ENCODE measurements around the gene AKAP13. TPM values are rescaled to one million over a fixed set of nuclear protein-coding genes. Genes with fewer than 3 reads are reported as not detected.

The AKAP13 gene
- polyA plus RNA-seq, 1 experiment = 15.5 TPM

DNA sequence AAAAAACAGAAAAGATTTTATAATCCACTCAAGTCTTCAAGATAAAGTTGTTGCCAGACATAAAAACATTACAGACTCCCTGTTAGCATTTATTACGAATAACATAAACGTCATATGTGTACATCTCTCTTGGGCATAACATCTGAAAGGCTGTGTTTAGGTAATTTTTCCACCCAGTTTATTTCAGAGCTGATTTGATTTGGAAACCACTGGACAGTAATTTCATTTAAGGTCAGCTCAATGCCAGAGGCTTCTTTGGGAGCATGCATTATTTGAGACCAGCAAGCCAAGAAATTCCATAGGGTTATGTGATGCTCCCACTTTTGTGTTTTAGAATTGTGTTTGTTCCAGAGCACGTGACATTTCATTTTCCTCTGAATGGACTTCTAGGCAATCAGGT is 196.0 kb downstream of the AKAP13 start:
- no peak overlapping the region for H3K4me3 ChIP-seq (ENCODE audit: low read depth, low read length)
- ChIA-PET CTCF (interaction anchor here (1.1 kb wide), 1 partner anchor 18 kb away, joined by 4 read pairs; no protein-coding TSS in a partner anchor), POLR2A (no interaction called here)
- no peaks in the 10 kb centered on the region for H3K9me3 ChIP-seq (ENCODE audit: control insufficient read depth, insufficient read depth, low read length)
- TF ChIP-seq, protein P1, sequence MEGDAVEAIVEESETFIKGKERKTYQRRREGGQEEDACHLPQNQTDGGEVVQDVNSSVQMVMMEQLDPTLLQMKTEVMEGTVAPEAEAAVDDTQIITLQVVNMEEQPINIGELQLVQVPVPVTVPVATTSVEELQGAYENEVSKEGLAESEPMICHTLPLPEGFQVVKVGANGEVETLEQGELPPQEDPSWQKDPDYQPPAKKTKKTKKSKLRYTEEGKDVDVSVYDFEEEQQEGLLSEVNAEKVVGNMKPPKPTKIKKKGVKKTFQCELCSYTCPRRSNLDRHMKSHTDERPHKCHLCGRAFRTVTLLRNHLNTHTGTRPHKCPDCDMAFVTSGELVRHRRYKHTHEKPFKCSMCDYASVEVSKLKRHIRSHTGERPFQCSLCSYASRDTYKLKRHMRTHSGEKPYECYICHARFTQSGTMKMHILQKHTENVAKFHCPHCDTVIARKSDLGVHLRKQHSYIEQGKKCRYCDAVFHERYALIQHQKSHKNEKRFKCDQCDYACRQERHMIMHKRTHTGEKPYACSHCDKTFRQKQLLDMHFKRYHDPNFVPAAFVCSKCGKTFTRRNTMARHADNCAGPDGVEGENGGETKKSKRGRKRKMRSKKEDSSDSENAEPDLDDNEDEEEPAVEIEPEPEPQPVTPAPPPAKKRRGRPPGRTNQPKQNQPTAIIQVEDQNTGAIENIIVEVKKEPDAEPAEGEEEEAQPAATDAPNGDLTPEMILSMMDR (IDR thresholded peaks at IDR 0.05; ENCODE audit: low read depth, low read length) = no peak
- no peak overlapping the region for H3K27ac ChIP-seq (ENCODE audit: low read depth, low read length)
- no peak for DNase-seq (ENCODE audit: low read depth, low spot score)
- H3K27me3 ChIP-seq (ENCODE audit: control insufficient read depth, insufficient read depth, low read length) = no peaks in the 10 kb centered on the region

DNA sequence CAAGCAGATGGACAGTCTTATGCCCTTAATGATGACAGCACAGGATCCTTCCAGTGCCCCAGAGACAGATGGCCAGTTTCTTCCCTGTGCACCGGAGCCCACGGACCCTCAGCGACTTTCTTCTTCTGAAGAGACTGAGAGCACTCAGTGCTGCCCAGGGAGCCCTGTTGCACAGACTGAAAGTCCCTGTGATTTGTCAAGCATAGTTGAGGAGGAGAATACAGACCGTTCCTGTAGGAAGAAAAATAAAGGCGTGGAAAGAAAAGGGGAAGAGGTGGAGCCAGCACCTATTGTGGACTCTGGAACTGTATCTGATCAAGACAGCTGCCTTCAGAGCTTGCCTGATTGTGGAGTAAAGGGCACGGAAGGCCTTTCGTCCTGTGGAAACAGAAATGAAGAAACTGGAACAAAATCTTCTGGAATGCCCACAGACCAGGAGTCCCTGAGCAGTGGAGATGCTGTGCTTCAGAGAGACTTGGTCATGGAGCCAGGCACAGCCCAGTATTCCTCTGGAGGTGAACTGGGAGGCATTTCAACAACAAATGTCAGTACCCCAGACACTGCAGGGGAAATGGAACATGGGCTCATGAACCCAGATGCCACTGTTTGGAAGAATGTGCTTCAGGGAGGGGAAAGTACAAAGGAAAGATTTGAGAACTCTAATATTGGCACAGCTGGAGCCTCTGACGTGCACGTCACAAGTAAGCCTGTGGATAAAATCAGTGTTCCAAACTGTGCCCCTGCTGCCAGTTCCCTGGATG is 198.7 kb downstream of the AKAP13 start:
- no peak overlapping the region for H3K4me3 ChIP-seq (ENCODE audit: low read depth, low read length)
- TF ChIP-seq, protein P1 (IDR thresholded peaks at IDR 0.05; ENCODE audit: low read depth, low read length) = no peak
- H3K27ac ChIP-seq (ENCODE audit: low read depth, low read length) = no peak overlapping the region
- DNase-seq (ENCODE audit: low read depth, low spot score) = no peak
- no peaks in the 10 kb centered on the region for H3K9me3 ChIP-seq (ENCODE audit: control insufficient read depth, insufficient read depth, low read length)
- H3K27me3 ChIP-seq (ENCODE audit: control insufficient read depth, insufficient read depth, low read length) = no peaks in the 10 kb centered on the region
- CTCF ChIA-PET = no interaction called here
- POLR2A ChIA-PET = no interaction called here

DNA sequence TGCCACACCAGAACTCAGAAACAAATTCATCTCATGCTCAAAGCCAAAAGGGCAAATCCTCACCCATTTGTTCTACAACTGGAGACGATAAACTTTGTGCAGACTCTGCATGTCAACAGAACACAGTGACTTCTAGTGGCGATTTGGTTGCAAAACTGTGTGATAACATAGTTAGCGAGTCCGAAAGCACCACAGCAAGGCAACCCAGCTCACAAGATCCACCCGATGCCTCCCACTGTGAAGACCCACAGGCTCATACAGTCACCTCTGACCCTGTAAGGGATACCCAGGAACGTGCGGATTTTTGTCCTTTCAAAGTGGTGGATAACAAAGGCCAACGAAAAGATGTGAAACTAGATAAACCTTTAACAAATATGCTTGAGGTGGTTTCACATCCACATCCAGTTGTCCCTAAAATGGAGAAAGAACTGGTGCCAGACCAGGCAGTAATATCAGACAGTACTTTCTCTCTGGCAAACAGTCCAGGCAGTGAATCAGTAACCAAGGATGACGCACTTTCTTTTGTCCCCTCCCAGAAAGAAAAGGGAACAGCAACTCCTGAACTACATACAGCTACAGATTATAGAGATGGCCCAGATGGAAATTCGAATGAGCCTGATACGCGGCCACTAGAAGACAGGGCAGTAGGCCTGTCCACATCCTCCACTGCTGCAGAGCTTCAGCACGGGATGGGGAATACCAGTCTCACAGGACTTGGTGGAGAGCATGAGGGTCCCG is 199.7 kb downstream of the AKAP13 start:
- Histone ChIP-seq H3K9me3 (ENCODE audit: control insufficient read depth, insufficient read depth, low read length) (no peaks in the 10 kb centered on the region), H3K27ac (ENCODE audit: low read depth, low read length) (no peak overlapping the region), H3K4me3 (ENCODE audit: low read depth, low read length) (no peak overlapping the region), H3K27me3 (ENCODE audit: control insufficient read depth, insufficient read depth, low read length) (no peaks in the 10 kb centered on the region)
- ChIA-PET CTCF (no interaction called here), POLR2A (no interaction called here)
- no peak for DNase-seq (ENCODE audit: low read depth, low spot score)
- TF ChIP-seq, protein P1 (IDR thresholded peaks at IDR 0.05; ENCODE audit: low read depth, low read length) = no peak

DNA sequence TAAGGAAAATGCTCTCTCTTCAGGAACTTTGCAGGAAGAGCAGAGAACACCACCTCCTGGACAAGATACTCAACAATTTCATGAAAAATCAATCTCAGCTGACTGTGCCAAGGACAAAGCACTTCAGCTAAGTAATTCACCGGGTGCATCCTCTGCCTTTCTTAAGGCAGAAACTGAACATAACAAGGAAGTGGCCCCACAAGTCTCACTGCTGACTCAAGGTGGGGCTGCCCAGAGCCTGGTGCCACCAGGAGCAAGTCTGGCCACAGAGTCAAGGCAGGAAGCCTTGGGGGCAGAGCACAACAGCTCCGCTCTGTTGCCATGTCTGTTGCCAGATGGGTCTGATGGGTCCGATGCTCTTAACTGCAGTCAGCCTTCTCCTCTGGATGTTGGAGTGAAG is 200.5 kb downstream of the AKAP13 start:
- H3K9me3 ChIP-seq (ENCODE audit: control insufficient read depth, insufficient read depth, low read length) = no peaks in the 10 kb centered on the region
- no peak overlapping the region for H3K4me3 ChIP-seq (ENCODE audit: low read depth, low read length)
- H3K27ac ChIP-seq (ENCODE audit: low read depth, low read length) = no peak overlapping the region
- H3K27me3 ChIP-seq (ENCODE audit: control insufficient read depth, insufficient read depth, low read length) = no peaks in the 10 kb centered on the region
- TF ChIP-seq, protein P1 (IDR thresholded peaks at IDR 0.05; ENCODE audit: low read depth, low read length) = no peak
- ChIA-PET CTCF (no interaction called here), POLR2A (no interaction called here)
- no peak for DNase-seq (ENCODE audit: low read depth, low spot score)

DNA sequence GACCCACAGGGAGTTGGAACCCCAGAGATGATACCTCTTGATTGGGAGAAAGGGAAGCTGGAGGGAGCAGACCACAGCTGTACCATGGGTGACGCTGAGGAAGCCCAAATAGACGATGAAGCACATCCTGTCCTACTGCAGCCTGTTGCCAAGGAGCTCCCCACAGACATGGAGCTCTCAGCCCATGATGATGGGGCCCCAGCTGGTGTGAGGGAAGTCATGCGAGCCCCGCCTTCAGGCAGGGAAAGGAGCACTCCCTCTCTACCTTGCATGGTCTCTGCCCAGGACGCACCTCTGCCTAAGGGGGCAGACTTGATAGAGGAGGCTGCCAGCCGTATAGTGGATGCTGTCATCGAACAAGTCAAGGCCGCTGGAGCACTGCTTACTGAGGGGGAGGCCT is 201.1 kb downstream of the AKAP13 start:
- Histone ChIP-seq H3K4me3 (ENCODE audit: low read depth, low read length) (no peak overlapping the region), H3K27ac (ENCODE audit: low read depth, low read length) (no peak overlapping the region), H3K27me3 (ENCODE audit: control insufficient read depth, insufficient read depth, low read length) (no peaks in the 10 kb centered on the region), H3K9me3 (ENCODE audit: control insufficient read depth, insufficient read depth, low read length) (no peaks in the 10 kb centered on the region)
- CTCF ChIA-PET = interaction anchor here (0.7 kb wide), 1 partner anchor 76 kb away, joined by 4 read pairs; no protein-coding TSS in a partner anchor
- POLR2A ChIA-PET = no interaction called here
- TF ChIP-seq, protein P1 (IDR thresholded peaks at IDR 0.05; ENCODE audit: low read depth, low read length) = no peak
- no peak for DNase-seq (ENCODE audit: low read depth, low spot score)

Data from AG04450 (cell line).